Mesothelial cell of epicardium (in vitro differentiated cells): ENCODE results near the gene DCTPP1. TPM values are rescaled to one million over a fixed set of nuclear protein-coding genes. Genes with fewer than 3 reads are reported as not detected.
"Not testable (repeated sequence)": the region's sequence is repeated elsewhere in the genome, so short reads cannot be mapped to it uniquely, and the experiment has no call there.

Experiments
- DNase-seq, 2 experiments: peaks; one replicate each; pipeline ENCODE4 v3.0.0; 2021; ENCODE audit warnings: low spot score in 2 of 2; ENCODE audit not compliant: unreplicated experiment in 2 of 2
- H3K27ac Mint-ChIP-seq: 2 replicates; pipeline ENCODE4 v1.8.0; 2021; ENCODE audit warnings: mixed read lengths
- H3K27me3 Mint-ChIP-seq: 2 replicates; pipeline ENCODE4 v1.8.0; 2021; ENCODE audit warnings: low read depth, mixed read lengths
- H3K36me3 Mint-ChIP-seq: 2 replicates; pipeline ENCODE4 v1.8.0; 2021; ENCODE audit warnings: mixed read lengths
- H3K4me1 Mint-ChIP-seq: 2 replicates; pipeline ENCODE4 v1.8.0; 2021; ENCODE audit warnings: mixed read lengths
- H3K4me3 Mint-ChIP-seq: 2 replicates; pipeline ENCODE4 v1.8.0; 2021; ENCODE audit warnings: mild to moderate bottlenecking, moderate library complexity, mixed read lengths
- H3K9me3 Mint-ChIP-seq: 2 replicates; pipeline ENCODE4 v1.8.0; 2021; ENCODE audit warnings: mixed read lengths
- CTCF ChIP-seq: fragments of 200-600 bp; sonication (generic); IDR thresholded peaks from one replicate; pipeline ENCODE4 v1.5.0; 2021; ENCODE audit warnings: antibody characterized with exemption; ENCODE audit not compliant: unreplicated experiment
- total RNA-seq: library from RNA; stranded (reverse); gene quantifications from 3 replicates; pipeline ENCODE4 v1.2.1, GENCODE V29; 2021

DCTPP1 gene
- total RNA-seq, 1 donor from 2014 or later = 33.1 TPM

DNA sequence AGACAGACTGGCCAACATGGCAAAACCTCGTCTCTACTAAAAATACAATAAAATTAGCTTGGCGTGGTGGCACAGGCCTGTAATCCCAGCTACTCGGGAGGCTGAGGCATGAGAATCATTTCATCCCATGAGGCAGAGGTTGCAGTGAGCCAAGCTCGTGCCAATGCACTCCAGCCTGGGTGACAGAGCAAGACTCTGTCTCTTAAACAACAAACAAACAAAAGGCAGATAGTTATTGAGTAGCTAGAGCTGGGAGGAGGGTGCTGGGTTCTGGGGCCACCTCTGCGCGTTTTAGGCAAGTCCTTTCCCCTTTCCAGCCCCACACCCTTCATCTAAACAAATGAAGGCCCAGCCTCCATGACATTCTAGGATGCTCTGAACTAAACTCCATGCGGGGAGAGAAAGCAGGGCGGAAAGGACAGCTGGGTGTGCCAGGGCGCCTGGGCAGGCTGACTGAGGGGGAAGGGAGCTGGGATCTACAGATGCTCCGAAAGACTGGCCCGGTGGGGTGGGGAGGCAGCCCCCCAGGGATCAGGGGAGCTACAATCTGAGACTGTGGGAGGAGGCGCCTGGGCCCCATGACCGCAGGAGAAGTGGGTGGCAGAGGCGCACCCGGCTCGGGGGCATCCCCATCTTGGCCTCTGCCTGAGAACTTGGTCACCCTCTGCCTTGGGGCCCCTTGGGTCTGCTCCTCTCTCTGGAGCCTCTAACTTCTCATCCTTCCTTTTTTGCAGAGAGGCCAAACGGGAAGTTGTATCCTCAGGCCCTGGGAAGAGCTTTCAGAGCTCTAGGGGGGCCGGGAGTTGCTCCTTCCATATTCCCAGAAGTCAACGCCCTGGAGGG is 43.6 kb upstream of the DCTPP1 start:
- no peak for TF ChIP-seq CTCF
- no peaks in the 10 kb centered on the region for H3K36me3 Mint-ChIP-seq
- no peak overlapping the region for H3K27ac Mint-ChIP-seq
- H3K9me3 Mint-ChIP-seq = no peaks in the 10 kb centered on the region
- no peak overlapping the region for H3K4me3 Mint-ChIP-seq
- no peaks in the 10 kb centered on the region for H3K4me1 Mint-ChIP-seq
- DNase-seq = no peak
- peaks cover 4% of the 10 kb centered on the region for H3K27me3 Mint-ChIP-seq

- Mint-ChIP-seq H3K4me3 (no peak within 1 kb of the TSS), H3K27me3 (peaks cover 1% of the 10 kb centered on the region), H3K36me3 (no peaks in the 10 kb centered on the region), H3K9me3 (no peaks in the 10 kb centered on the region), H3K27ac (no peak within 1 kb of the TSS), H3K4me1 (peaks cover 4% of the 10 kb centered on the region)
- DNase-seq = no peak
- TF ChIP-seq CTCF = no peak
Measured at GRCh38 chr16:30472328-30472942, 42.6 kb upstream of the DCTPP1 start, which contains the start of gene ITGAL. Gene ITGAL, plus strand, starts transcription at chr16:30472742. Its CDS starts 96 bp downstream, at chr16:30472838.

DNA sequence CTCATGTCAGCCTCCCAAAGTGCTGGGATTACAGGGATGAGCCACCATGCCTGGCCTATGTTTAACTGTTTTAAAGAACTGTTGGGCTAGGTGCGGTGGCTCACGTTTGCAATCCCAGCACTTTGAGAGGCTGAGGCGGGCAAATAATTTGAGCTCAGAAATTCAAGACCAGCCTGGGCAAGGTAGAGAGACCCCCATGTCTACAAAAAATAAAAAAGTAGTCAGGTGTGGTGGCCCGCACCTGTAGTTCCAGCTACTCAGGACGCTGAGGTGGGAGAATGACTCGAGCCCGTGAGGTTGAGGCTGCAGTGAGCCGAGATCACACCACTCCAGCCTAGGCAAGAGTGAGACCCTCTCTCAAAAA is 40.8 kb upstream of the DCTPP1 start:
- no peaks in the 10 kb centered on the region for H3K36me3 Mint-ChIP-seq

DNA sequence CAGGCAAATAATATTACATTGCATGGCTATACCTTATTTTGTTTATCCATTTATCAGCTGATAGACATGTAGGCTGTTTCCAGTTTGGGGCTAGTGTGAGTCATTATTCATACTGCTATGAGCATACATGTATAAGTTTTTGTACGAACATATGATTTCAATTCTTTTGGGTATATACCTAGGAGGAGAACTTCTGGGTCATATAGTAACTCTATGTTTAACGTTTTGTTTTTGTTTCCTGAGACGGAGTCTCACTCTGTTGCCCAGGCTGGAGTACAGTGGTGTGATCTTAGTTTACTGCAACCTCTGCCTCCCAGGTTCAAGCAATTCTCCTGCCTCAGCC is 40.3 kb upstream of the DCTPP1 start:
- DNase-seq = no peak
- Mint-ChIP-seq H3K27me3 (no peaks in the 10 kb centered on the region), H3K27ac (no peak overlapping the region), H3K36me3 (no peaks in the 10 kb centered on the region), H3K4me3 (no peak overlapping the region), H3K4me1 (peaks cover 4% of the 10 kb centered on the region), H3K9me3 (no peaks in the 10 kb centered on the region)
- no peak for TF ChIP-seq CTCF

More for the DNA sequence above, 40.8 kb upstream of the DCTPP1 start:
- H3K9me3 Mint-ChIP-seq = no peaks in the 10 kb centered on the region
- H3K4me3 Mint-ChIP-seq = no peak overlapping the region
- TF ChIP-seq CTCF = no peak
- H3K27ac Mint-ChIP-seq = no peak overlapping the region
- no peaks in the 10 kb centered on the region for H3K27me3 Mint-ChIP-seq
- DNase-seq = no peak
- peaks cover 4% of the 10 kb centered on the region for H3K4me1 Mint-ChIP-seq

- no peak for DNase-seq
- Mint-ChIP-seq H3K9me3 (peaks cover 3% of the 10 kb centered on the region), H3K27me3 (no peaks in the 10 kb centered on the region), H3K27ac (no peak overlapping the region), H3K4me3 (no peak overlapping the region), H3K36me3 (no peaks in the 10 kb centered on the region), H3K4me1 (peaks cover 6% of the 10 kb centered on the region)
- TF ChIP-seq CTCF = no peak
Measured at GRCh38 chr16:30464078-30464477, 34.2 kb upstream of the DCTPP1 start.

- H3K36me3 Mint-ChIP-seq, H3K27ac Mint-ChIP-seq, H3K9me3 Mint-ChIP-seq, H3K4me1 Mint-ChIP-seq, DNase-seq, H3K27me3 Mint-ChIP-seq, H3K4me3 Mint-ChIP-seq: not testable (repeated sequence)
Measured at GRCh38 chr16:30461426-30461825, 31.6 kb upstream of the DCTPP1 start.
